ENCODE results near the gene DNAJB11.

- no peak for TF ChIP-seq CTCF (IDR thresholded peaks at IDR 0.05)
- TF ChIP-seq POLR2A (IDR thresholded peaks at IDR 0.05): no peak
Observed at GRCh38 chr3:186552408-186553031, 18.0 kb upstream of the DNAJB11 start.
